Ovary (tissue), 3 donors: ENCODE results near the gene UCK2.

Experiments used
- CTCF ChIP-seq, 3 donors: fragments of 450-650 bp in 2 of 3; fragments of 200-600 bp in 1 of 3; IDR thresholded peaks; one replicate each; pipeline versions ENCODE4 v1.5.1 to v1.8.0; 2016 to 2022; ENCODE audit warnings: antibody characterized with exemption in 3 of 3, mild to moderate bottlenecking in 1 of 3
- EP300 ChIP-seq: sonication (generic); formaldehyde crosslinking; IDR thresholded peaks from one replicate; pipeline ENCODE4 v1.6.1; 2017; ENCODE audit warnings: antibody characterized with exemption
- donor health status: DM: no; HTN: no; CAD: no.

GRCh38 chr1:165807613-165808012, 19.8 kb upstream of the UCK2 start:
- TF ChIP-seq CTCF (IDR thresholded peaks at IDR 0.05): no peak
- TF ChIP-seq EP300: no peak
